ENCODE results near the gene CETN1.

GRCh38 chr18:570256-570655 lies 9.9 kb upstream of the CETN1 start:
- TF ChIP-seq EP300 (IDR thresholded peaks at IDR 0.05; ENCODE audit: borderline replicate concordance) (no peak), NFIC (IDR thresholded peaks at IDR 0.05) (no peak)

Data from Ishikawa (cell line).